Measurements from ENCODE around the gene RYR3. TPM values are rescaled to one million over a fixed set of nuclear protein-coding genes. Genes with fewer than 3 reads are reported as not detected.

Gene RYR3
- total RNA-seq, 1 donor from 2014 or later, result not detected

DNA sequence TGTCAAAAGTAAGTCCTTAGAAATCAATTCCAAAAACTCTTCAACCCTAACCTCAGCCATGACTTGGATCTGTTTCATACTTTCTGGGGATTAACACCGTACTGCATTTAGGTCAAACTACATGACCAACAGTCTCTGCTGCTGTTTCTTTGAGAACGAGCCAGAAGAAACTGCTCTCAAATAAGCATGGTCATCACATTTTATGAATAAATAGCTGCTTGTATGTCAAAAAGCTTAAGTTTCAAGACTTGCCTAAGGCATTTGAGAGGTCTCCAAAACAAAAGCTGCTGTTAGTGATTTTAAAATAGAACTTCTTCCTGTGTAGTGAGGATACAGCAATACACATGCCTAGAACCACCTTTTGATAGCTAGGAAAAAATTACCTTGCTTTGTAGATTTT is 491.2 kb downstream of the RYR3 start:
- peaks cover 4% of the 10 kb centered on the region for H3K27me3 Mint-ChIP-seq
- ChIA-PET POLR2A (no interaction called here), CTCF (no interaction called here)
- no peak for ATAC-seq (ENCODE audit: low read depth)
- no peak overlapping the region for H3K27ac Mint-ChIP-seq
- intact Hi-C loops (cut with micrococcal nuclease), result no loop called here
- no peak for DNase-seq
- H3K4me3 Mint-ChIP-seq, result no peak overlapping the region
- H3K9me3 Mint-ChIP-seq, result no peaks in the 10 kb centered on the region
- H3K36me3 Mint-ChIP-seq (ENCODE audit: low read depth), result no peaks in the 10 kb centered on the region
- TF ChIP-seq, protein P1, sequence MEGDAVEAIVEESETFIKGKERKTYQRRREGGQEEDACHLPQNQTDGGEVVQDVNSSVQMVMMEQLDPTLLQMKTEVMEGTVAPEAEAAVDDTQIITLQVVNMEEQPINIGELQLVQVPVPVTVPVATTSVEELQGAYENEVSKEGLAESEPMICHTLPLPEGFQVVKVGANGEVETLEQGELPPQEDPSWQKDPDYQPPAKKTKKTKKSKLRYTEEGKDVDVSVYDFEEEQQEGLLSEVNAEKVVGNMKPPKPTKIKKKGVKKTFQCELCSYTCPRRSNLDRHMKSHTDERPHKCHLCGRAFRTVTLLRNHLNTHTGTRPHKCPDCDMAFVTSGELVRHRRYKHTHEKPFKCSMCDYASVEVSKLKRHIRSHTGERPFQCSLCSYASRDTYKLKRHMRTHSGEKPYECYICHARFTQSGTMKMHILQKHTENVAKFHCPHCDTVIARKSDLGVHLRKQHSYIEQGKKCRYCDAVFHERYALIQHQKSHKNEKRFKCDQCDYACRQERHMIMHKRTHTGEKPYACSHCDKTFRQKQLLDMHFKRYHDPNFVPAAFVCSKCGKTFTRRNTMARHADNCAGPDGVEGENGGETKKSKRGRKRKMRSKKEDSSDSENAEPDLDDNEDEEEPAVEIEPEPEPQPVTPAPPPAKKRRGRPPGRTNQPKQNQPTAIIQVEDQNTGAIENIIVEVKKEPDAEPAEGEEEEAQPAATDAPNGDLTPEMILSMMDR (IDR thresholded peaks at IDR 0.05), result no peak
- no peaks in the 10 kb centered on the region for H3K4me1 Mint-ChIP-seq

DNA sequence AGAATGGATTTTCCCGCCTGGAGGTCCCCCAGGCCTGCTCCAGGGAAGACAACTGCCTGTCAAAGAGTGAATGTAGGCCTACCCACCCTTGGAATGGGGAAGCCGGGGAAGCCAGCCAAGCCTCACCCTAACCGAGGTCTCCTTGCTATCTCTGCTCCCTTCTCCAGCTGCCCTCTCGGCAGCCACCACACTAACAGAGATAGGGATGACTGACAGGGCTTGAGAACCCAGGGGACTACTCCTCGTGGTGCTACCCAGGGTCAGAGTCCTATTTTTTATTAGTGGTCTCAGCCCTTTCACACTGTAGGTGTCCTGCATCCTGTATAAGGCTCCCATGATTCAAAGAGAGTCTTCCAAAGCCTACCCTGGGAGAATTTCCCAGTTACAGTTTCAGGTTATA is 496.9 kb downstream of the RYR3 start:
- TF ChIP-seq, protein P1 (IDR thresholded peaks at IDR 0.05), result no peak
- no peak for DNase-seq
- no peak for ATAC-seq (ENCODE audit: low read depth)
- Mint-ChIP-seq H3K27ac (no peak overlapping the region), H3K4me1 (no peaks in the 10 kb centered on the region), H3K4me3 (no peak overlapping the region), H3K27me3 (peaks cover 8% of the 10 kb centered on the region), H3K36me3 (ENCODE audit: low read depth) (no peaks in the 10 kb centered on the region), H3K9me3 (no peaks in the 10 kb centered on the region)
- CTCF ChIA-PET, result no interaction called here
- intact Hi-C loops (cut with micrococcal nuclease), result no loop called here
- POLR2A ChIA-PET, result no interaction called here

DNA sequence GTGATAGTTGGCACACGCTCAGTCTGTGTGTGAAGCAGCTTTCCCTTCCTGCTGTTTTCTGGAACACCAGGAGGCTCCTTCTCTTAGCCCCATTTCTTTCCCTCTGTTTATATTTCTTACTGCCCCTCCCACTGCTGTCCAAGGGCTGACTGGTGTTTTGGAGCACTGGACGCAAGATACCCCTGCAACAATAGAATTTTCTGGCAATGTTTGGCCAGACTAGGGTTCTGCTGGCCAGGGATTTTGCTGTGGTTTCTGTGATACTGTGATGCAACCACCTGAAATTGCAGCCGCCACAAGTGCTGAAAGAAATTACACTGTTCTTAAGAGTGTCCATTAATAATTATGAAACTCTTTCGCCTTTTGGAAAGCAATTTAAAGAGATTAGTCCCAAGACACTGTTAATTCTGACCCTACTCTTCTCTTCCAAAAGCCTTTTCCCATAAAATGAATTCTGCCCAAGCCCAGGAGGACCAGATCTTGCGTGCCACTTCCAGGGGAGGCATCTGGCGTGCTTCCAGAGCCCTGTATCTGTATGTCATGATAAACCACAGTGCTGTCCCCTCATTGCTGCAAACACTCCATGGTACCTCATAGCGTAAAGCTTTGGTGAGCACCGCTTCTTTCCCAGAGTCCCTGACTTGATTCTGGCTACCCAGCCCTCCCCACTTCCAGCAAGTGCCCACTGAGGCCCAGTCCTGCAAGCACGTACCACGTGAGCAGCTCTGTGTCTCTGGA is 498.1 kb downstream of the RYR3 start:
- intact Hi-C loops (cut with micrococcal nuclease), result no loop called here
- H3K4me3 Mint-ChIP-seq, result no peak overlapping the region
- peaks cover 8% of the 10 kb centered on the region for H3K27me3 Mint-ChIP-seq
- DNase-seq (no peak), ATAC-seq (ENCODE audit: low read depth) (no peak)
- no peaks in the 10 kb centered on the region for H3K36me3 Mint-ChIP-seq (ENCODE audit: low read depth)
- no peaks in the 10 kb centered on the region for H3K4me1 Mint-ChIP-seq
- CTCF ChIA-PET, result no interaction called here
- no peak overlapping the region for H3K27ac Mint-ChIP-seq
- TF ChIP-seq, protein P1 (IDR thresholded peaks at IDR 0.05), result no peak
- POLR2A ChIA-PET, result no interaction called here
- H3K9me3 Mint-ChIP-seq, result no peaks in the 10 kb centered on the region

DNA sequence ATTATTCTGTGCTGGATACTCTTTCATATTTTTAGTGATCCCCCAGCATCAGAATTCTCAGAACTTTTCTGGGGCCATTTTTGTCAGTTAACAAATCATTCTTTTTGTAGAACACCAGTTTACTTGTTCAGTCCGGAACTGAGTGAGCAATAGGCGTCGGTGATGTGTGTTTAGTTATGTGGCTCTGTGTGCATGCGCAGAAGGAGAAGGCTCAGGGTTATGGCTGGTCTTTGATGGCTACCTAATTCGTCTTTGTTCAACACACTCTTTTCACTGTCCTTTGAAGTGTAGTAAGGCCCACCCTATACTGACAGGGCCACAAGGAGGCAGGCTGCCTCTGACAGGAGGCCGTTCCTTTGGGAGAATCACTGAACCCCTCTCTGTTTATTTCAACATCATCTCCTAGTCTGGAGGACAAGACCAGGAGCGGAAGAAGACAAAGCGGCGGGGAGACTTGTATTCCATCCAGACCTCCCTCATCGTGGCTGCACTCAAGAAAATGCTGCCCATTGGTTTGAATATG is 499.4 kb downstream of the RYR3 start:
- POLR2A ChIA-PET, result no interaction called here
- H3K27me3 Mint-ChIP-seq, result peaks cover 8% of the 10 kb centered on the region

DNA sequence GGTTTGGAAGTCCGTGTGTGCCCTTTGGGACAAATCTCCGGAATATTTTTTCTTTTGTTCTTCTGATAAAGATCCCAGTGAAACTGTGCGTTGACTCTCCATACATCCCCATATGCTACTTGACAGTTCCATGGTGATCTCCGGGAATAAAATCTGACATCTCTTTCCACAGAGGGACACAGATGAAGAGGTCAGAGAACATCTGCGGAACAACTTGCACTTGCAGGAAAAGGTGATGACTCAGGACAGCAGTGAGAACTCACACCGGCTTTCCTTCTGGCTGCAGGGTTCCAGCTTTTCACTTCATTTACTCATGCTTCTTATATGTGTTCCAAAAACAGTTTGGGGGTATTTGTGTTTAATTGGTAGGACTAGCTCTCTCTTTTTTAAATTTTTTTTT is 500.0 kb downstream of the RYR3 start:
- no peak overlapping the region for H3K4me3 Mint-ChIP-seq
- H3K9me3 Mint-ChIP-seq, result no peaks in the 10 kb centered on the region
- POLR2A ChIA-PET, result no interaction called here
- TF ChIP-seq, protein P1 (IDR thresholded peaks at IDR 0.05), result no peak
- CTCF ChIA-PET, result no interaction called here
- H3K4me1 Mint-ChIP-seq, result no peaks in the 10 kb centered on the region
- no peak for DNase-seq
- H3K27ac Mint-ChIP-seq, result no peak overlapping the region
- no peaks in the 10 kb centered on the region for H3K36me3 Mint-ChIP-seq (ENCODE audit: low read depth)
- intact Hi-C loops (cut with micrococcal nuclease), result no loop called here
- no peak for ATAC-seq (ENCODE audit: low read depth)
- H3K27me3 Mint-ChIP-seq, result peaks cover 8% of the 10 kb centered on the region

More for the DNA sequence above, 499.4 kb downstream of the RYR3 start:
- DNase-seq (no peak), ATAC-seq (ENCODE audit: low read depth) (no peak)
- no peaks in the 10 kb centered on the region for H3K9me3 Mint-ChIP-seq
- no peaks in the 10 kb centered on the region for H3K4me1 Mint-ChIP-seq
- CTCF ChIA-PET, result no interaction called here
- H3K36me3 Mint-ChIP-seq (ENCODE audit: low read depth), result no peaks in the 10 kb centered on the region
- H3K27ac Mint-ChIP-seq, result no peak overlapping the region
- TF ChIP-seq, protein P1 (IDR thresholded peaks at IDR 0.05), result no peak
- H3K4me3 Mint-ChIP-seq, result no peak overlapping the region
- intact Hi-C loops (cut with micrococcal nuclease), result no loop called here

All from activated B cell treated with CpG ODN at 0.5 μM for 24 hours (primary cell).